22Rv1 (cell line): ENCODE measurements around the gene TTLL5.

ENCODE experiments used
- CTCF ChIP-seq: fragments of 450-650 bp; IDR thresholded peaks from 2 replicates; pipeline ENCODE4 v1.5.1; 2017; ENCODE audit warnings: mild to moderate bottlenecking
- ZFX ChIP-seq: fragments of 450-650 bp; IDR thresholded peaks from 2 replicates; pipeline ENCODE4 v1.6.1; 2017; ENCODE audit warnings: antibody characterized with exemption, borderline replicate concordance

GRCh38 chr14:75987201-75987970 is 326.3 kb downstream of the TTLL5 start:
- no peak for TF ChIP-seq ZFX
- TF ChIP-seq CTCF, result no peak
